ENCODE data around the gene IL6R. TPM values are rescaled to one million over a fixed set of nuclear protein-coding genes. Genes with fewer than 3 reads are reported as not detected.
"Not testable (repeated sequence)": the region's sequence is repeated elsewhere in the genome, so short reads cannot be mapped to it uniquely, and the experiment has no call there.

Gene IL6R
- total RNA-seq, 3 donors from 2014 or later = 31.8 to 43.9 (median 42.5) TPM

DNA sequence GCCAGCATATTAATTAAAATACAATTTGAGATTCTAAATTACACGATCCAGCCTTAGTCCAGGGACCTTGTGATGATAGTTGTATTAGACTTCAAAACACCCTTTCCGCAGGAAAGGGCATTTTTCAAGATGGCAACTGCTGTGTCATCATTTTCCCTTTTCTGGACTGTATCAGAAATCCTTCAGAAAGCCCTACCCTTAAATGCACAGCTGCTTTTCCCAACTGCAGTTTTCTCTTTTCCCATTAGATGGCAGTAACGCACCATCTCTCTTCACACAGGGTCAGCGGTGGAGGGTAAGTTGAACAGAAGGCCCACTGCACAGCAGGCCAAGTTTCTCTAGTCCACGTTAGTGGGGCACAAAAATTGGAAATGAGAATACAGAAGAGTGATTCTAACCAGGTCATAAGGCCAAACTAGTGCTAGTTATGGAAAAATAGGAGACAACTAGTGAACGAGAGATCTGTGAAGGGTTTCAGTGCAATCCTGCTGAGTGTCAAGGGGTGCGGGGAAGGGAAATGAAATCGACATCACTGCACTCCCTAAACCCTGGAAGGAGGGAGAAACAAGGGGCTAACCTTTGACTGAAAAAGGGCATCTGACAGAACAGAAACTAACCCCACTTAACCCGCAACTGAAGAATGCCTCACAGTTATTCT lies 74.8 kb downstream of the IL6R start:
- H3K9me3 ChIP-seq = no peaks in the 10 kb centered on the region
- TF ChIP-seq, protein P1, sequence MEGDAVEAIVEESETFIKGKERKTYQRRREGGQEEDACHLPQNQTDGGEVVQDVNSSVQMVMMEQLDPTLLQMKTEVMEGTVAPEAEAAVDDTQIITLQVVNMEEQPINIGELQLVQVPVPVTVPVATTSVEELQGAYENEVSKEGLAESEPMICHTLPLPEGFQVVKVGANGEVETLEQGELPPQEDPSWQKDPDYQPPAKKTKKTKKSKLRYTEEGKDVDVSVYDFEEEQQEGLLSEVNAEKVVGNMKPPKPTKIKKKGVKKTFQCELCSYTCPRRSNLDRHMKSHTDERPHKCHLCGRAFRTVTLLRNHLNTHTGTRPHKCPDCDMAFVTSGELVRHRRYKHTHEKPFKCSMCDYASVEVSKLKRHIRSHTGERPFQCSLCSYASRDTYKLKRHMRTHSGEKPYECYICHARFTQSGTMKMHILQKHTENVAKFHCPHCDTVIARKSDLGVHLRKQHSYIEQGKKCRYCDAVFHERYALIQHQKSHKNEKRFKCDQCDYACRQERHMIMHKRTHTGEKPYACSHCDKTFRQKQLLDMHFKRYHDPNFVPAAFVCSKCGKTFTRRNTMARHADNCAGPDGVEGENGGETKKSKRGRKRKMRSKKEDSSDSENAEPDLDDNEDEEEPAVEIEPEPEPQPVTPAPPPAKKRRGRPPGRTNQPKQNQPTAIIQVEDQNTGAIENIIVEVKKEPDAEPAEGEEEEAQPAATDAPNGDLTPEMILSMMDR (IDR thresholded peaks at IDR 0.05) = peak; percentile 87
- ATAC-seq (peak; percentile 58), DNase-seq (peak in 1 of 3 donors; percentile 88)
- intact Hi-C loops (cut with DNase I, micrococcal nuclease) = loop anchor here (2.0 to 10.0 kb wide), 3 partner anchors 65 to 395 kb away; partner anchors contain the start of genes IL6R (in 1 of the 2) and KCNN3 (in 1 of the 2)
- no peak overlapping the region for H3K4me3 ChIP-seq
- no peaks in the 10 kb centered on the region for H3K36me3 ChIP-seq (ENCODE audit: low read depth)
- peaks cover 12% of the 10 kb centered on the region for H3K4me1 ChIP-seq (ENCODE audit: low read depth)

DNA sequence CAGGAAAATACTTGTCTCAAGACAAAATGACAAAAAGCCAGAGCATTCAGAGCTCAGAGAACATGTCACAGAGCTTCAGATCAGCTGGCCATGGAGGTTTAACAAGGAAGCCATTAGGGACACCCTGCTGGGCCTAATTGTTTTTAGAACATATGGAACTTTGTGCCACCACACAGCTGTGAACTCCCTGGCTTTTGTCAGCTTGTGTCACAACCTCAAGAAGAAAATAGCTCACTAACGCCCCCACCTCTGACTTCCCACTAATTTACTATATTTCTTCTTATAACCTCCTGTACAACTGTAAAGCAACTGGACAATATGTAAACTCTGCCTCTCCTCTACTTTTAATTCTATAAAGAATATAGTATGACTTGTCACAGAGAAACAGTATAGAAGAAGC lies 75.9 kb downstream of the IL6R start:
- TF ChIP-seq, protein P1 (IDR thresholded peaks at IDR 0.05) = no peak
- DNase-seq = no peak
- H3K9me3 ChIP-seq = no peaks in the 10 kb centered on the region
- peaks cover 9% of the 10 kb centered on the region for H3K4me1 ChIP-seq (ENCODE audit: low read depth)
- no peak overlapping the region for H3K4me3 ChIP-seq
- no peaks in the 10 kb centered on the region for H3K36me3 ChIP-seq (ENCODE audit: low read depth)
- ATAC-seq = no peak
- intact Hi-C loops (cut with DNase I, micrococcal nuclease) = loop anchor here (10.0 kb wide), 2 partner anchors 64 to 394 kb away; partner anchors contain the start of gene KCNN3 (in 1 of the 2)

DNA sequence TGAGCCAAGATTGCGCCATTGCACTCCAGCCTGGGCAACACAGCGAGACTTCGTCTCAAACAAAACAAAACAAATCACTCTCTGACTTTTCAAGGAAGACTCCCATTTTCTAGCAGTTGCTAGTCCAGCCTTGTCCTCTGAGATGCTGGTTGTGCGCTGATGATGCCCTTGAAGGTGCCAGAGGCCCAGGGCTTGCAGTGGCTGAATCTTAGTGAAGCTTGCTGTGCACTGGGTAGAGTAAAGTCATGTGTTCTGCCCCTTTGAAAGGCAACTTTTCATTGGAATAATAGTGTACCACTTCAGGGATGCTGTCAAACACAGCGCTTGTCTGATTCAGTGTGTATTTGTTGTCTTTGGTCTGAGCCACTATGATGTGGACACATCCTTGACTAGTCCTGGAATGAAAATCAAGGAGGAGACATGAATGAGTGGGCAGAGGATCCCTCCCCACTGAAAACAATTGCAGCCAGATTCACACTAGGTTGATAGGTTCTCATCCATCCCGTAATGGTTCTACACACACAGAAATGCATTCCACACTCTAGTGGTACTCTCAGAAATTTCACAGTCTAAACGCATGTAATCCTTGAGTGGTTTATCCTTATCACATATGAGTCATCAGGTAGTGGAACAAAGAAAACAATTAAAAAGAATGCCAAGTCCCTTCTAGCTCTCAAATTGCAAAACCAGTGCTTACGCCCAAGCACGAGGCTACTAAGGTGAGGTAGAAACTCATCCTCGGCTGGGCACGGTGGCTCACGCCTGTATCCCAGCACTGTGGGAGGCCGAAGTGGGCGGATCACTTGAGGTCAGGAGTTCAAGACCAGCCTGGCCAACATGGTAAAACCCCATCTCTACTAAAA lies 79.0 kb downstream of the IL6R start:
- Histone ChIP-seq H3K9me3 (no peaks in the 10 kb centered on the region), H3K36me3 (ENCODE audit: low read depth) (no peaks in the 10 kb centered on the region), H3K4me3 (no peak overlapping the region), H3K4me1 (ENCODE audit: low read depth) (peaks cover 6% of the 10 kb centered on the region)
- intact Hi-C loops (cut with DNase I, micrococcal nuclease) = loop anchor here (10.0 kb wide), 2 partner anchors 61 to 391 kb away; partner anchors contain the start of gene KCNN3 (in 1 of the 2)
- ATAC-seq (peak; percentile 59), DNase-seq (no peak)
- TF ChIP-seq, protein P1 (IDR thresholded peaks at IDR 0.05) = no peak

DNA sequence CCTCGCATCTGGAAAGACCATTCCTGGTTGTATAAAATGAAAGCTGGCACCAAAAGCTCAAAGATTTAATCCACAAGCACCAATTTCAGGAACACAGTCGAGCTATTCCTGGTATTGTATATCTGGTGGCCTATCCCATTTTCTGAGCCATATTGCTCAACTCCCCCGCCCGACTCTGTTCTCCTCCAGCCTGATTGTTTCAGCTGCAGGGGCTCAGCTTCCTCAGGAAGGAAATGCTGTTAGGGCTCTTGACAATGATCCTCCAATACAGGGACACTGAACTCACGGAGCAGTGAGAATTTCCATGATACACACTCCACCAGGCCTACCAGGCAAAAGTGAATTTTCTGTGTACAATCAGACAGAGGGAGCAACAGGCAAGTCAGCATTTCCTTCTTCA lies 80.0 kb downstream of the IL6R start:
- H3K9me3 ChIP-seq = no peaks in the 10 kb centered on the region
- ATAC-seq (no peak), DNase-seq (no peak)
- TF ChIP-seq, protein P1 (IDR thresholded peaks at IDR 0.05) = no peak
- intact Hi-C loops (cut with DNase I, micrococcal nuclease) = loop anchor here (10.0 kb wide), 2 partner anchors 60 to 390 kb away; partner anchors contain the start of gene KCNN3 (in 1 of the 2)
- H3K36me3 ChIP-seq (ENCODE audit: low read depth) = no peaks in the 10 kb centered on the region
- H3K4me3 ChIP-seq = no peak overlapping the region
- no peaks in the 10 kb centered on the region for H3K4me1 ChIP-seq (ENCODE audit: low read depth)

DNA sequence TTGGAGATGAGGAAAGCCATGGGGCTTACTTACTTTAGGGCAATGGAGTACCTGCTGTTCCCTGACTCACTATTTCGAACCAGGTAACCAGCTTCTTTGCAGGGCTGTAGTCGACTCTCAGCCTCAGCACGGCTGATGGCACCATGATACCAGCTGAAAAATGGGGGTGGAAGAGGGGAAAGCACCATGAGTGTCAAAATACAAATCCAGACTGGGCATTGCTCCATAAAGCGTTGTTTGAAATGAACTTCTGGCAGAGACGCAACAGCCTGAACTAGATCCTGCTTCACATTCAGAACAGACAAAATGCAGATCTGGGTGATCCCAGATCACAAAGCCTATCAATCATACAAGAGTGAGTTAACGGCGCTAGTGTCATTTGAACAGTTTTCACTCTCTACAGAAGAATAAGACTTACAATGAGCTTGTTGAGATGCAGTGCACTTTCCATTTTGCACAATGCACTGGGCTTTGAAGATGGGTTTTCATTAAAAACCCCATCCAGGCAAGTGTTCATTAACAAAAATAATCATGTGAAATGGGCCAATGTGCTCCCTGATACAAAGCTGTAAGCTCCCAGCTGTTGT lies 80.9 kb downstream of the IL6R start:
- H3K4me1 ChIP-seq (ENCODE audit: low read depth) = no peaks in the 10 kb centered on the region
- intact Hi-C loops (cut with DNase I, micrococcal nuclease) = loop anchor here (10.0 kb wide), 2 partner anchors 59 to 389 kb away; partner anchors contain the start of gene KCNN3 (in 1 of the 2)
- no peaks in the 10 kb centered on the region for H3K9me3 ChIP-seq
- H3K4me3 ChIP-seq = no peak overlapping the region
- H3K36me3 ChIP-seq (ENCODE audit: low read depth) = no peaks in the 10 kb centered on the region
- TF ChIP-seq, protein P1 (IDR thresholded peaks at IDR 0.05) = no peak
- no peak for ATAC-seq
- no peak for DNase-seq

DNA sequence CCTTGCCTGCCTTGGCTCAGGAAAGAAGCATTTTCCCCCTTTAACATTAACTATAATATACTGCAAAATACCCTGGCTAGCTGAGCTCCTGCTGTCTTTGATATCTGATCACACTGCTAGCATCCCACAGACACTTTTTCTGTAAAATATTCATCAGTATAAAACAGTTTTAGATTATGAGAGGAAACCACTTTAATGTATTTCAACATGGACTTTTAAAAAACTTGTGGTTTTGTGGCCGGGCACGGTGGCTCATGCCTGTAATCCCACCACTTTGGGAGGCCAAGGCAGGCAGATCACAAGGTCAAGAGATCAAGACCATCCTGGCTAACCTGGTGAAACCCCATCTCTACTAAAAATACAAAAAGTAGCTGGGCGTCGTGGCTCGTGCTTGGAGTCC lies 81.6 kb downstream of the IL6R start:
- H3K4me1 ChIP-seq (ENCODE audit: low read depth) = not testable (repeated sequence)

More for the DNA sequence above, 81.6 kb downstream of the IL6R start:
- not testable (repeated sequence) for H3K36me3 ChIP-seq (ENCODE audit: low read depth); H3K4me3 ChIP-seq; DNase-seq; ATAC-seq; H3K9me3 ChIP-seq
- intact Hi-C loops (cut with DNase I, micrococcal nuclease) = loop anchor here (10.0 kb wide), 2 partner anchors 58 to 388 kb away; partner anchors contain the start of gene KCNN3 (in 1 of the 2)
